K562 (cell line): ENCODE measurements around the gene RAI1.

Experiments
- CHD2 ChIP-seq: IDR thresholded peaks from 2 replicates; pipeline ENCODE4 v1.6.1; 2011; ENCODE audit warnings: low read depth, low read length
- CTCF ChIP-seq, 3 experiments: IDR thresholded peaks in 2 of 3; conservative IDR thresholded peaks in 1 of 3; 2 replicates each; pipeline ENCODE4 v1.5.1; 2011 to 2012; ENCODE audit warnings: low read length in 3 of 3, mild to moderate bottlenecking in 3 of 3, control low read depth in 2 of 3, improper control_type of control experiment in 1 of 3, inconsistent platforms in 1 of 3, low read depth in 1 of 3, mixed read lengths in 1 of 3, moderate library complexity in 1 of 3; ENCODE audit not compliant: insufficient read depth in 2 of 3
- EP300 ChIP-seq: IDR thresholded peaks from 2 replicates; pipeline ENCODE4 v1.6.1; 2012; ENCODE audit warnings: low read length, improper control_type of control experiment
- GABPA ChIP-seq: fragments of 200-800 bp; sonication (Bioruptor generic); conservative IDR thresholded peaks from 2 replicates; pipeline ENCODE4 v1.6.1; 2016; ENCODE audit warnings: low read depth, missing genetic modification characterization, missing compliant biosample characterization
- HEY1 ChIP-seq: fragments of 250-450 bp; sonication (Bioruptor Pico); IDR thresholded peaks from 2 replicates; pipeline ENCODE4 v1.5.0; 2020; ENCODE audit warnings: mild to moderate bottlenecking, moderate library complexity, borderline replicate concordance
- MYC ChIP-seq, 2 experiments: fragments of 250-450 bp in 1 of 2; sonication (Bioruptor Pico) in 1 of 2; IDR thresholded peaks; 2 replicates each; pipeline versions ENCODE4 v1.5.1 to v1.6.1; 2012 to 2021; ENCODE audit warnings: low read depth in 2 of 2, borderline replicate concordance in 1 of 2, improper control_type of control experiment in 1 of 2, low read length in 1 of 2, mild to moderate bottlenecking in 1 of 2, moderate library complexity in 1 of 2
- NCOA1 ChIP-seq: fragments of 450-650 bp; IDR thresholded peaks from 2 replicates; pipeline ENCODE4 v1.6.1; 2016; ENCODE audit warnings: low read depth
- PHF21A ChIP-seq: fragments of 450-650 bp; IDR thresholded peaks from 2 replicates; pipeline ENCODE4 v1.6.1; 2017; ENCODE audit warnings: low read depth, borderline replicate concordance
- ZNF224 ChIP-seq: sonication (generic); formaldehyde crosslinking; IDR thresholded peaks from 2 replicates; pipeline ENCODE4 v1.8.0; 2022; ENCODE audit warnings: mild to moderate bottlenecking, missing genetic modification reagents
- ZNF263 ChIP-seq: sonication (generic); formaldehyde crosslinking; IDR thresholded peaks from 2 replicates; pipeline ENCODE4 v1.8.0; 2022; ENCODE audit warnings: mild to moderate bottlenecking, missing genetic modification reagents, borderline replicate concordance

- no peak for TF ChIP-seq GABPA (tag)
- TF ChIP-seq CTCF (IDR thresholded peaks at IDR 0.05 in 2 of 3, conservative IDR thresholded peaks at IDR 0.05 in 1 of 3; ENCODE audit: insufficient read depth in 2 of 3, low read depth in 1 of 3, low read length in 3 of 3) = no peak
- TF ChIP-seq MYC (IDR thresholded peaks at IDR 0.05; ENCODE audit: low read depth, low read length) = no peak
- no peak for TF ChIP-seq MYC (CRISPR knock-in tag; IDR thresholded peaks at IDR 0.05; ENCODE audit: borderline replicate concordance, low read depth)
- TF ChIP-seq NCOA1 = no peak
- TF ChIP-seq ZNF263 (CRISPR knock-in tag) = no peak
- no peak for TF ChIP-seq PHF21A
- TF ChIP-seq CHD2 = no peak
- no peak for TF ChIP-seq EP300
- TF ChIP-seq HEY1 (CRISPR knock-in tag) = no peak
- no peak for TF ChIP-seq ZNF224 (CRISPR knock-in tag)
Measured at GRCh38 chr17:17721140-17721668, 39.9 kb downstream of the RAI1 start.
